AG09319 (cell line): ENCODE results near the gene TXN2.
"Not testable (repeated sequence)": the region's sequence is repeated elsewhere in the genome, so short reads cannot be mapped to it uniquely, and the experiment has no call there.

ENCODE experiments used
- DNase-seq: peaks from one replicate; pipeline ENCODE4 v3.0.0-alpha.2; 2010; ENCODE audit warnings: low read depth; ENCODE audit errors: extremely low read depth
- TF ChIP-seq, protein P1 (sequence below): IDR thresholded peaks from 2 replicates; pipeline ENCODE4 v1.5.1; 2011; ENCODE audit warnings: low read depth, mild to moderate bottlenecking, inconsistent platforms, low read length, moderate library complexity

TXN2 gene

DNA sequence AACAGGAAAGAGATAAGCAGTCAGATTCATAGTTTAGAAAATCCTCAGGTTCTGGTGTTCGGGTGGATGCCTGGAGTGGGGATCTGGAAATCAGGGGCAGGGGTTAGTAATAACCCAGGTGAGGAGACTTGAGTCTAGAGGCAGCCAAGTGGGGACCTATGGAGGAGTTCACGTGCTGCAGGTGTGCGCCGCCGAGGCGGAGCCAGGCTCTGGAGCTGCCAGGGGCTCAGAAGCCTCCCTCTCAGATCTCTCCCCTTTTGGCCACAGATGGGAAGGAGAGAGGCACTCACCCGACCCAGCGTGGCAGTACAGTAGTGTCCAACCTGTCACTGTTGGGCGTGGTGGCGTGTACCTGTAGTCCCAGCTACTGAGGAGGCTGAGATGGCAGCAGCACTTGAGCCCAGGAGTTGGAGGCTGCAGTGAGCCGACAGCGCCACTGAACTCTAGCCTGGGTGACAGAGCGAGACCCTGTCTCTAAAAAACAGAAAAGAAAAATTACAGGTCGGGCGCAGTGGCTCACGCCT is 27.5 kb downstream of the TXN2 start:
- TF ChIP-seq, protein P1, sequence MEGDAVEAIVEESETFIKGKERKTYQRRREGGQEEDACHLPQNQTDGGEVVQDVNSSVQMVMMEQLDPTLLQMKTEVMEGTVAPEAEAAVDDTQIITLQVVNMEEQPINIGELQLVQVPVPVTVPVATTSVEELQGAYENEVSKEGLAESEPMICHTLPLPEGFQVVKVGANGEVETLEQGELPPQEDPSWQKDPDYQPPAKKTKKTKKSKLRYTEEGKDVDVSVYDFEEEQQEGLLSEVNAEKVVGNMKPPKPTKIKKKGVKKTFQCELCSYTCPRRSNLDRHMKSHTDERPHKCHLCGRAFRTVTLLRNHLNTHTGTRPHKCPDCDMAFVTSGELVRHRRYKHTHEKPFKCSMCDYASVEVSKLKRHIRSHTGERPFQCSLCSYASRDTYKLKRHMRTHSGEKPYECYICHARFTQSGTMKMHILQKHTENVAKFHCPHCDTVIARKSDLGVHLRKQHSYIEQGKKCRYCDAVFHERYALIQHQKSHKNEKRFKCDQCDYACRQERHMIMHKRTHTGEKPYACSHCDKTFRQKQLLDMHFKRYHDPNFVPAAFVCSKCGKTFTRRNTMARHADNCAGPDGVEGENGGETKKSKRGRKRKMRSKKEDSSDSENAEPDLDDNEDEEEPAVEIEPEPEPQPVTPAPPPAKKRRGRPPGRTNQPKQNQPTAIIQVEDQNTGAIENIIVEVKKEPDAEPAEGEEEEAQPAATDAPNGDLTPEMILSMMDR = no peak
- DNase-seq = no peak

DNA sequence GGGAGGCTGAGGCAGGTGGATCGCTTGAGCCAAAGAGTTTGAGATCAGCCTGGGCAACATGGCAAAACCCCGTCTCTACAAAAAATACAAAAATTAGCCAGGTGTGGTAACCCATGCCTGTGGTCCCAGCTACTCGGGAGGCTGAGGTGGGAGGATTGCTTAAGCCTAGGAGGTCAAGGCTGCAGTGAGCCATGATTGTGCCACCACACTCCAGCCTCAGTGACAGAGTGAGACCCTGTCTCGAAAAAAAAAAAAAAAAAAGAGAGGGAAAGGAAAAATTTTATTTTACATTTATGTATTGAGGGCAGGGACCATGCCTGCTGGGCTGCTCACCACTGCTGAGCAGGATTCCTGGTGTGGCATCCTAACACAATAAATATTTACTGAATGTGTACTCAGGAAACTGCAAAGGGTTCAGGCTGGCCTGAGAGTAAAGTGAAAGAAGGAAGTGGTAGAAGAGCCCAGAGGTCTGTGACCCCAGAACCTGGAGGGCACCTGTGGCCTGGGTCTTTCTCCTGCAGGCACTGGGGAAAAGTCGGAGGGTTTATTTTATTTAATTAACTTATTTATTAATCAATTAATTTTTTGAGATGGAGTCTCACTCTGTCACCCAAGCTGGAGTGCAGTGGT is 28.3 kb downstream of the TXN2 start:
- DNase-seq = not testable (repeated sequence)

GRCh38 chr22:36452250-36452977 is 29.0 kb downstream of the TXN2 start:
- DNase-seq = no peak
- TF ChIP-seq, protein P1 = no peak

- not testable (repeated sequence) for DNase-seq
These were observed 30.5 kb downstream of the TXN2 start for GRCh38 chr22:36450923-36451322.

GRCh38 chr22:36449596-36450175 is 31.8 kb downstream of the TXN2 start:
- no peak for DNase-seq
- TF ChIP-seq, protein P1 = no peak

DNA sequence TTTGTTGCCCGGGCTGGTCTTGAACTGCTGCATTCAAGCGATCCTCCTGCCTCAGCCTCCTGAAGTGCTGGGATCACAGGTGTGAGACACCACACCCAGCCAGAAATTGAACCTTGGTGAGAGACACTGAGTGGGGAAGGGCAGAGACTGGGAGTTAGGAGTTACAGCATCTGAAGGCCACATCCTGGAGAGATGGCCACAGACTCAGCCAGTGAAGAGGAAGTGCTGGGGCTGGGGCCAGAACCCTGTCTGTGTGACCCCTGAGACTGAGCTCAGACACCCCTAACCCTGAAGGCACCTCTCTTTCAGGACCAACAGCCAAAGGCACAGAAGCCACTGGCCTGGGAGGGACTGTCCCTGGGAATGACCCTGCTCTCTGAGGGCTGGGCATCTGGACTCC is 33.8 kb downstream of the TXN2 start:
- TF ChIP-seq, protein P1 = no peak
- no peak for DNase-seq

- DNase-seq = peak; percentile 85
- TF ChIP-seq, protein P1 = no peak
These were observed 36.2 kb downstream of the TXN2 start for GRCh38 chr22:36445158-36445668.

- DNase-seq = no peak
- TF ChIP-seq, protein P1 = no peak
These were observed 38.2 kb downstream of the TXN2 start for GRCh38 chr22:36443198-36443770.
